Mesenchymal stem cell (in vitro differentiated cells and primary cell): ENCODE measurements around the gene C13orf46.

Source experiments
- DNase-seq: peaks from one replicate; pipeline ENCODE4 v3.0.0-alpha.2; 2013
- H2AFZ ChIP-seq: one replicate; pipeline ENCODE4 v1.6.1; 2013; ENCODE audit warnings: low read depth, mild to moderate bottlenecking, control low read depth, inconsistent platforms, low read length, moderate library complexity
- H2AK5ac ChIP-seq: 2 replicates; pipeline ENCODE4 v1.6.1; 2013; ENCODE audit warnings: low read length, moderate library complexity, mild to moderate bottlenecking, inconsistent platforms; ENCODE audit not compliant: severe bottlenecking
- H2BK120ac ChIP-seq: one replicate; pipeline ENCODE4 v1.6.1; 2013; ENCODE audit warnings: low read depth, mild to moderate bottlenecking, inconsistent platforms, low read length, moderate library complexity
- H2BK12ac ChIP-seq, 2 experiments: one replicate each; pipeline ENCODE4 v1.6.1; 2013; ENCODE audit warnings: inconsistent platforms in 2 of 2, low read length in 2 of 2, mild to moderate bottlenecking in 2 of 2, moderate library complexity in 2 of 2, control low read depth in 1 of 2
- H2BK15ac ChIP-seq: one replicate; pipeline ENCODE4 v1.6.1; 2013; ENCODE audit warnings: mild to moderate bottlenecking, low read depth, inconsistent platforms; ENCODE audit not compliant: poor library complexity, severe bottlenecking
- H2BK5ac ChIP-seq: 2 replicates; pipeline ENCODE4 v1.6.1; 2013; ENCODE audit warnings: low read depth, mild to moderate bottlenecking, low read length, control low read depth, inconsistent platforms; ENCODE audit not compliant: poor library complexity, severe bottlenecking
- H3K14ac ChIP-seq, 2 experiments: one replicate each; pipeline ENCODE4 v1.6.1; 2013; ENCODE audit warnings: inconsistent platforms in 2 of 2, low read length in 2 of 2, control low read depth in 1 of 2, mild to moderate bottlenecking in 1 of 2, moderate library complexity in 1 of 2
- H3K18ac ChIP-seq, 2 experiments: one replicate each; pipeline ENCODE4 v1.6.1; 2013; ENCODE audit warnings: inconsistent platforms in 2 of 2, low read length in 2 of 2, control low read depth in 1 of 2, low read depth in 1 of 2, mild to moderate bottlenecking in 1 of 2
- H3K23ac ChIP-seq, 2 experiments: one replicate each; pipeline ENCODE4 v1.6.1; 2013; ENCODE audit warnings: inconsistent platforms in 2 of 2, low read length in 2 of 2, mild to moderate bottlenecking in 2 of 2, moderate library complexity in 2 of 2, control low read depth in 1 of 2
- H3K27ac ChIP-seq: 2 replicates; pipeline ENCODE4 v1.5.1; 2013; ENCODE audit warnings: mild to moderate bottlenecking, moderate library complexity, low read length, control low read depth, inconsistent platforms; ENCODE audit not compliant: poor library complexity, severe bottlenecking
- H3K27me3 ChIP-seq, 2 experiments: 2 replicates each; pipeline versions ENCODE4 v1.6.1 to v1.7.0; 2013; ENCODE audit warnings: low read length in 2 of 2, mild to moderate bottlenecking in 2 of 2, moderate library complexity in 2 of 2, control low read depth in 1 of 2, inconsistent platforms in 1 of 2; ENCODE audit not compliant: control insufficient read depth in 1 of 2, insufficient read depth in 1 of 2
- H3K36me3 ChIP-seq, 2 experiments: 2 replicates each; pipeline versions ENCODE4 v1.6.1 to v1.7.0; 2013; ENCODE audit warnings: low read length in 2 of 2, control low read depth in 1 of 2, inconsistent platforms in 1 of 2, low read depth in 1 of 2, mild to moderate bottlenecking in 1 of 2; ENCODE audit not compliant: insufficient read depth in 2 of 2, control insufficient read depth in 1 of 2
- H3K4ac ChIP-seq, 2 experiments: one replicate each; pipeline ENCODE4 v1.6.1; 2013; ENCODE audit warnings: inconsistent platforms in 2 of 2, low read length in 2 of 2, mild to moderate bottlenecking in 2 of 2, moderate library complexity in 2 of 2, control low read depth in 1 of 2, low read depth in 1 of 2
- H3K4me1 ChIP-seq: 2 replicates; pipeline ENCODE4 v1.6.1; 2013; ENCODE audit warnings: low read depth, low read length, control low read depth; ENCODE audit not compliant: control insufficient read depth, insufficient read depth
- H3K4me2 ChIP-seq: 2 replicates; pipeline ENCODE4 v1.6.1; 2013; ENCODE audit warnings: low read length, mild to moderate bottlenecking, inconsistent platforms; ENCODE audit not compliant: poor library complexity, severe bottlenecking
- H3K4me3 ChIP-seq, 2 experiments: 2 replicates each; pipeline versions ENCODE4 v1.5.1 to v1.7.0; 2013; ENCODE audit warnings: low read length in 2 of 2, mild to moderate bottlenecking in 2 of 2, control low read depth in 1 of 2, low read depth in 1 of 2; ENCODE audit not compliant: insufficient read depth in 1 of 2
- H3K79me1 ChIP-seq: replicated peaks from 2 replicates; pipeline ENCODE4 v1.6.1; 2013; ENCODE audit warnings: mild to moderate bottlenecking, control low read depth, low read length, inconsistent platforms; ENCODE audit not compliant: poor library complexity, severe bottlenecking
- H3K9ac ChIP-seq: 2 replicates; pipeline ENCODE4 v1.7.0; 2013; ENCODE audit warnings: mild to moderate bottlenecking, low read length, moderate library complexity
- H3K9me3 ChIP-seq: 2 replicates; pipeline ENCODE4 v1.7.0; 2013; ENCODE audit warnings: mild to moderate bottlenecking, low read length; ENCODE audit not compliant: control insufficient read depth
- H4K8ac ChIP-seq: one replicate; pipeline ENCODE4 v1.6.1; 2013; ENCODE audit warnings: inconsistent platforms, mild to moderate bottlenecking, low read length, moderate library complexity
- H4K91ac ChIP-seq: one replicate; pipeline ENCODE4 v1.6.1; 2013; ENCODE audit warnings: mild to moderate bottlenecking, low read length, inconsistent platforms
- WGBS: methylation state at CpG from one replicate; pipeline ENCODE4 v1.1.7; 2013; ENCODE audit warnings: mixed read lengths; 5-methylcytosine and 5-hydroxymethylcytosine counted together

The C13orf46 gene

GRCh38 chr13:113977976-113978375 is 4.1 kb upstream of the C13orf46 start:
- Histone ChIP-seq H3K27ac (no peak overlapping the region), H3K4me2 (no peak overlapping the region), H2BK120ac (no peak overlapping the region), H2BK12ac (no peak overlapping the region), H3K18ac (no peak overlapping the region), H4K8ac (no peak overlapping the region), H3K27me3 (no peaks in the 10 kb centered on the region), H4K91ac (no peak overlapping the region), H3K4me3 (no peak overlapping the region), H3K9ac (no peak overlapping the region), H2BK15ac (no peak overlapping the region), H2AK5ac (no peak overlapping the region), H2AFZ (no peak overlapping the region), H3K36me3 (peaks cover 85 to 87% of the 10 kb centered on the region in 2 experiments), H3K4me1 (peaks cover 31% of the 10 kb centered on the region), H2BK5ac (no peak overlapping the region), H3K79me1 (peaks cover 38% of the 10 kb centered on the region), H3K4ac (no peak overlapping the region), H3K9me3 (no peaks in the 10 kb centered on the region), H3K23ac (no peak overlapping the region), H3K14ac (no peak overlapping the region)
- WGBS, result 94% methylated on average over 13 of the region's 13 CpGs
- no peak for DNase-seq

GRCh38 chr13:113976711-113977684 is 3.1 kb upstream of the C13orf46 start:
- Histone ChIP-seq H2BK15ac (no peak overlapping the region), H3K18ac (no peak overlapping the region), H3K23ac (no peak overlapping the region), H3K79me1 (peaks cover 40% of the 10 kb centered on the region), H3K4me1 (peaks cover 31% of the 10 kb centered on the region), H3K9me3 (no peaks in the 10 kb centered on the region), H3K4me3 (no peak overlapping the region), H3K14ac (no peak overlapping the region), H2BK5ac (peak overlapping the region; percentile 3), H3K27ac (peak overlapping the region; percentile 45), H4K8ac (no peak overlapping the region), H2AK5ac (peak overlapping the region; percentile 92), H4K91ac (peak overlapping the region; percentile 62), H3K36me3 (peaks cover 85 to 89% of the 10 kb centered on the region in 2 experiments), H3K27me3 (no peaks in the 10 kb centered on the region), H2AFZ (no peak overlapping the region), H3K4me2 (no peak overlapping the region), H2BK120ac (no peak overlapping the region), H3K9ac (no peak overlapping the region), H3K4ac (no peak overlapping the region), H2BK12ac (no peak overlapping the region)
- DNase-seq, result no peak
- WGBS, result 84% methylated on average over 21 of the region's 21 CpGs

GRCh38 chr13:113975416-113975815 is 1.5 kb upstream of the C13orf46 start:
- Histone ChIP-seq H3K27ac (no peak overlapping the region), H3K4ac (no peak overlapping the region), H3K14ac (no peak overlapping the region), H3K9ac (no peak overlapping the region), H3K18ac (no peak overlapping the region), H3K79me1 (peaks cover 43% of the 10 kb centered on the region), H2BK5ac (no peak overlapping the region), H2BK12ac (no peak overlapping the region), H3K4me2 (no peak overlapping the region), H4K91ac (no peak overlapping the region), H2AFZ (no peak overlapping the region), H2BK15ac (no peak overlapping the region), H2BK120ac (no peak overlapping the region), H4K8ac (no peak overlapping the region), H2AK5ac (no peak overlapping the region), H3K4me1 (peaks cover 27% of the 10 kb centered on the region), H3K4me3 (no peak overlapping the region), H3K9me3 (no peaks in the 10 kb centered on the region), H3K27me3 (no peaks in the 10 kb centered on the region), H3K23ac (no peak overlapping the region), H3K36me3 (peaks cover 81 to 89% of the 10 kb centered on the region in 2 experiments)
- DNase-seq, result no peak
- 97% methylated on average over 15 of the region's 15 CpGs for WGBS
